ENCODE results near the gene TAS1R3. TPM values are rescaled to one million over a fixed set of nuclear protein-coding genes. Genes with fewer than 3 reads are reported as not detected.
A peak's percentile ranks its signal among the peaks of the same experiment; 100 is the strongest.

TAS1R3 gene
- under 1 TPM in 1 of 2 experiments, not detected in 1; 0.10 TPM for total RNA-seq

GRCh38 chr1:1331068-1331965 lies at the start of gene TAS1R3:
Gene TAS1R3 (plus strand): TSS chr1:1331280. CDS start chr1:1331346, 66 bp downstream.
- H3K4me3 Mint-ChIP-seq = no peak within 1 kb of the TSS

GRCh38 chr1:1281533-1282321 lies 49.4 kb upstream of the TAS1R3 start:
- Mint-ChIP-seq H3K4me1 (ENCODE audit: low read depth) (peaks cover 3% of the 10 kb centered on the region), H3K27me3 (no peaks in the 10 kb centered on the region), H3K36me3 (no peaks in the 10 kb centered on the region), H3K9me3 (no peaks in the 10 kb centered on the region), H3K27ac (no peak overlapping the region), H3K4me3 (no peak overlapping the region)
- POLR2A ChIA-PET = no interaction called here
- CTCF ChIA-PET = interaction anchor here (1.6 kb wide), 1 partner anchor 160 kb away, joined by 8 read pairs; no protein-coding TSS in a partner anchor
- intact Hi-C loops (cut with micrococcal nuclease) = loop anchor here (5.0 kb wide), 1 partner anchor 109 kb away; the partner anchor contains the start of gene TTLL10
- peak; percentile 56 for DNase-seq

More at GRCh38 chr1:1331068-1331965, at the start of gene TAS1R3:
- H3K4me1 Mint-ChIP-seq (ENCODE audit: low read depth) = peaks cover under 1% of the 10 kb centered on the region
- no peak within 1 kb of the TSS for H3K27ac Mint-ChIP-seq
- ChIA-PET CTCF (no interaction called here), POLR2A (interaction anchor here (0.9 to 1.9 kb wide), 2 partner anchors 12 to 20 kb away, joined by 3 to 4 read pairs; no protein-coding TSS in a partner anchor)
- no peaks in the 10 kb centered on the region for H3K36me3 Mint-ChIP-seq
- no peaks in the 10 kb centered on the region for H3K27me3 Mint-ChIP-seq
- H3K9me3 Mint-ChIP-seq = no peaks in the 10 kb centered on the region
- no peak for DNase-seq
- intact Hi-C loops (cut with micrococcal nuclease) = no loop called here

- Mint-ChIP-seq H3K4me1 (ENCODE audit: low read depth) (peaks cover 3% of the 10 kb centered on the region), H3K36me3 (no peaks in the 10 kb centered on the region), H3K27me3 (no peaks in the 10 kb centered on the region), H3K9me3 (no peaks in the 10 kb centered on the region), H3K27ac (no peak overlapping the region), H3K4me3 (no peak overlapping the region)
- DNase-seq = peak; percentile 57
- CTCF ChIA-PET = interaction anchor here (1.2 kb wide), 1 partner anchor 219 kb away, joined by 3 read pairs; no protein-coding TSS in a partner anchor
- intact Hi-C loops (cut with micrococcal nuclease) = loop anchor here (5.0 kb wide), 1 partner anchor 111 kb away; the partner anchor contains the start of gene TTLL10
- POLR2A ChIA-PET = no interaction called here
Observed at GRCh38 chr1:1282998-1283397, 48.1 kb upstream of the TAS1R3 start.

- H3K36me3 Mint-ChIP-seq = no peaks in the 10 kb centered on the region
Observed at GRCh38 chr1:1283821-1284220, 47.3 kb upstream of the TAS1R3 start.

GRCh38 chr1:1284221-1285101 lies 46.6 kb upstream of the TAS1R3 start:
- CTCF ChIA-PET = no interaction called here

More at GRCh38 chr1:1283821-1284220, 47.3 kb upstream of the TAS1R3 start:
- Mint-ChIP-seq H3K4me3 (no peak overlapping the region), H3K27me3 (no peaks in the 10 kb centered on the region), H3K9me3 (no peaks in the 10 kb centered on the region), H3K4me1 (ENCODE audit: low read depth) (peaks cover 3% of the 10 kb centered on the region), H3K27ac (no peak overlapping the region)
- ChIA-PET POLR2A (no interaction called here), CTCF (interaction anchor here (1.2 kb wide), 1 partner anchor 220 kb away, joined by 3 read pairs; no protein-coding TSS in a partner anchor)
- DNase-seq = no peak
- intact Hi-C loops (cut with micrococcal nuclease) = loop anchor here (5.0 kb wide), 1 partner anchor 112 kb away; the partner anchor contains the start of gene TTLL10

GRCh38 chr1:1285102-1285571 lies 45.9 kb upstream of the TAS1R3 start:
- intact Hi-C loops (cut with micrococcal nuclease) = no loop called here
- Mint-ChIP-seq H3K27ac (no peak overlapping the region), H3K4me3 (no peak overlapping the region), H3K4me1 (ENCODE audit: low read depth) (peaks cover 3% of the 10 kb centered on the region), H3K9me3 (no peaks in the 10 kb centered on the region), H3K36me3 (no peaks in the 10 kb centered on the region), H3K27me3 (no peaks in the 10 kb centered on the region)
- DNase-seq = no peak
- ChIA-PET CTCF (interaction anchor here (3.1 kb wide), 1 partner anchor 163 kb away, joined by 9 read pairs; no protein-coding TSS in a partner anchor), POLR2A (no interaction called here)

More at GRCh38 chr1:1284221-1285101, 46.6 kb upstream of the TAS1R3 start:
- Mint-ChIP-seq H3K9me3 (no peaks in the 10 kb centered on the region), H3K4me1 (ENCODE audit: low read depth) (peaks cover 3% of the 10 kb centered on the region), H3K4me3 (no peak overlapping the region), H3K27ac (no peak overlapping the region), H3K36me3 (no peaks in the 10 kb centered on the region), H3K27me3 (no peaks in the 10 kb centered on the region)
- POLR2A ChIA-PET = no interaction called here
- intact Hi-C loops (cut with micrococcal nuclease) = loop anchor here (5.0 kb wide), 1 partner anchor 112 kb away; the partner anchor contains the start of gene TTLL10
- no peak for DNase-seq

- Mint-ChIP-seq H3K4me1 (ENCODE audit: low read depth) (peaks cover 3% of the 10 kb centered on the region), H3K4me3 (no peak overlapping the region), H3K27me3 (no peaks in the 10 kb centered on the region), H3K36me3 (no peaks in the 10 kb centered on the region), H3K9me3 (no peaks in the 10 kb centered on the region), H3K27ac (no peak overlapping the region)
- POLR2A ChIA-PET = no interaction called here
- DNase-seq = no peak
- intact Hi-C loops (cut with micrococcal nuclease) = no loop called here
- CTCF ChIA-PET = interaction anchor here (3.1 kb wide), 1 partner anchor 163 kb away, joined by 9 read pairs; no protein-coding TSS in a partner anchor
Observed at GRCh38 chr1:1285611-1286311, 45.3 kb upstream of the TAS1R3 start.

GRCh38 chr1:1286313-1287261 lies 44.5 kb upstream of the TAS1R3 start:
- H3K9me3 Mint-ChIP-seq = no peaks in the 10 kb centered on the region
- POLR2A ChIA-PET = no interaction called here
- H3K27ac Mint-ChIP-seq = no peak overlapping the region
- H3K4me3 Mint-ChIP-seq = no peak overlapping the region
- CTCF ChIA-PET = interaction anchor here (3.1 kb wide), 1 partner anchor 164 kb away, joined by 9 read pairs; no protein-coding TSS in a partner anchor
- no peaks in the 10 kb centered on the region for H3K27me3 Mint-ChIP-seq
- DNase-seq = no peak
- intact Hi-C loops (cut with micrococcal nuclease) = no loop called here
- no peaks in the 10 kb centered on the region for H3K36me3 Mint-ChIP-seq
- H3K4me1 Mint-ChIP-seq (ENCODE audit: low read depth) = peaks cover 3% of the 10 kb centered on the region

GRCh38 chr1:1287288-1288110 lies 43.6 kb upstream of the TAS1R3 start:
- ChIA-PET CTCF (interaction anchor here (3.1 kb wide), 1 partner anchor 165 kb away, joined by 9 read pairs; no protein-coding TSS in a partner anchor), POLR2A (no interaction called here)
- H3K4me1 Mint-ChIP-seq (ENCODE audit: low read depth) = peaks cover 6% of the 10 kb centered on the region

More at GRCh38 chr1:1287288-1288110, 43.6 kb upstream of the TAS1R3 start:
- no peaks in the 10 kb centered on the region for H3K27me3 Mint-ChIP-seq
- intact Hi-C loops (cut with micrococcal nuclease) = no loop called here
- no peak overlapping the region for H3K27ac Mint-ChIP-seq
- no peak for DNase-seq
- no peak overlapping the region for H3K4me3 Mint-ChIP-seq
- no peaks in the 10 kb centered on the region for H3K9me3 Mint-ChIP-seq
- H3K36me3 Mint-ChIP-seq = no peaks in the 10 kb centered on the region
